ENCODE results near the gene SUGP2.

DNA sequence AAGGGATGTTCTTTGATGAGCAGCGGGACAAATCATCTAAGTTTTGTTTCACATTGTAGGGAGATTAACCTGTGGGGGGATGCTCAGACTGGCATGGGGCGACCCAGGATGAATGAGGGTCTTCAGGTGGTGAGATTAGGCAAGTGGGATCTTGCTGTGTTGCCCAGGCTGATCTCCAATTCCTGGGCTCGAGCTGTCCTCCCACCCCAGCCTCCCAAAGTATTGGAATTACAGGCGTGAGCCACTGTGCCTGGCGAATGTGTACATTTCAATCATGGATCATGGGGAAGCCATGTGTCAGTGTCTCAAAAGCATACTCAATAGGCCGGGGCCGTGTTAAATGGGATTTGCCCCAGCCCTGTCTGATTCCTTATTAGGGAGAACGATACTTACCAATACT is 38.6 kb upstream of the SUGP2 start:
- TF ChIP-seq POLR2A (IDR thresholded peaks at IDR 0.05) (no peak), POLR2AphosphoS5 (IDR thresholded peaks at IDR 0.05) (no peak)
- TF ChIP-seq, protein P1, sequence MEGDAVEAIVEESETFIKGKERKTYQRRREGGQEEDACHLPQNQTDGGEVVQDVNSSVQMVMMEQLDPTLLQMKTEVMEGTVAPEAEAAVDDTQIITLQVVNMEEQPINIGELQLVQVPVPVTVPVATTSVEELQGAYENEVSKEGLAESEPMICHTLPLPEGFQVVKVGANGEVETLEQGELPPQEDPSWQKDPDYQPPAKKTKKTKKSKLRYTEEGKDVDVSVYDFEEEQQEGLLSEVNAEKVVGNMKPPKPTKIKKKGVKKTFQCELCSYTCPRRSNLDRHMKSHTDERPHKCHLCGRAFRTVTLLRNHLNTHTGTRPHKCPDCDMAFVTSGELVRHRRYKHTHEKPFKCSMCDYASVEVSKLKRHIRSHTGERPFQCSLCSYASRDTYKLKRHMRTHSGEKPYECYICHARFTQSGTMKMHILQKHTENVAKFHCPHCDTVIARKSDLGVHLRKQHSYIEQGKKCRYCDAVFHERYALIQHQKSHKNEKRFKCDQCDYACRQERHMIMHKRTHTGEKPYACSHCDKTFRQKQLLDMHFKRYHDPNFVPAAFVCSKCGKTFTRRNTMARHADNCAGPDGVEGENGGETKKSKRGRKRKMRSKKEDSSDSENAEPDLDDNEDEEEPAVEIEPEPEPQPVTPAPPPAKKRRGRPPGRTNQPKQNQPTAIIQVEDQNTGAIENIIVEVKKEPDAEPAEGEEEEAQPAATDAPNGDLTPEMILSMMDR (IDR thresholded peaks at IDR 0.05) = no peak

All from prostate gland (tissue), 2 donors.